Stimulated activated CD8-positive, alpha-beta memory T cell treated with anti-CD3 and anti-CD28 coated beads, Interleukin-7, amount 100 ng/mL, for 48 hours (primary cell): ENCODE results near the gene UBALD1.

Experiments
- DNase-seq, 2 donors: peaks; one replicate each; pipeline ENCODE4 v3.0.0-alpha.2; 2020; ENCODE audit warnings: low read depth in 1 of 2; ENCODE audit errors: extremely low read depth in 1 of 2

Gene UBALD1

GRCh38 chr16:4614571-4615383 is at the start of gene UBALD1:
TSS of gene UBALD1 (minus strand) at chr16:4614888. CDS start at chr16:4614797, 91 bp downstream.
- DNase-seq: peak; percentile 69 to 77

GRCh38 chr16:4663777-4664465 is 49.2 kb upstream of the UBALD1 start:
- no peak for DNase-seq

GRCh38 chr16:4663465-4663776 is 48.7 kb upstream of the UBALD1 start:
- no peak for DNase-seq

GRCh38 chr16:4661661-4662060 is 47.0 kb upstream of the UBALD1 start:
- DNase-seq: no peak

GRCh38 chr16:4660454-4661007 is 45.8 kb upstream of the UBALD1 start:
- peak; percentile 84 to 85 for DNase-seq

GRCh38 chr16:4659363-4660353 is 45.0 kb upstream of the UBALD1 start:
- DNase-seq: no peak

GRCh38 chr16:4656695-4657686 is 42.3 kb upstream of the UBALD1 start:
- DNase-seq: no peak

- DNase-seq: no peak
Measured at GRCh38 chr16:4656221-4656620, 41.5 kb upstream of the UBALD1 start.

GRCh38 chr16:4655801-4656200 is 41.1 kb upstream of the UBALD1 start:
- no peak for DNase-seq

- no peak for DNase-seq
Measured at GRCh38 chr16:4654964-4655590, 40.4 kb upstream of the UBALD1 start.

- DNase-seq: no peak
Measured at GRCh38 chr16:4654011-4654963, 39.6 kb upstream of the UBALD1 start.

- no peak for DNase-seq
Measured at GRCh38 chr16:4652561-4652960, 37.9 kb upstream of the UBALD1 start.

- DNase-seq: no peak
Measured at GRCh38 chr16:4651827-4652226, 37.1 kb upstream of the UBALD1 start.

- DNase-seq: peak; percentile 52 to 73
Measured at GRCh38 chr16:4650443-4651074, 35.9 kb upstream of the UBALD1 start.

- no peak for DNase-seq
Measured at GRCh38 chr16:4649744-4650442, 35.2 kb upstream of the UBALD1 start.

GRCh38 chr16:4648917-4649316 is 34.2 kb upstream of the UBALD1 start:
- DNase-seq: no peak

- DNase-seq: no peak
Measured at GRCh38 chr16:4647644-4647980, 32.9 kb upstream of the UBALD1 start.
